Stimulated activated CD8-positive, alpha-beta memory T cell treated with anti-CD3 and anti-CD28 coated beads, Interleukin-7, amount 100 ng/mL, for 1 hour (primary cell): ENCODE results near the gene DOHH.

Experiments used
- DNase-seq, 2 donors: peaks; one replicate each; pipeline ENCODE4 v3.0.0-alpha.2; 2020; ENCODE audit warnings: low read depth in 2 of 2

Gene DOHH

DNA sequence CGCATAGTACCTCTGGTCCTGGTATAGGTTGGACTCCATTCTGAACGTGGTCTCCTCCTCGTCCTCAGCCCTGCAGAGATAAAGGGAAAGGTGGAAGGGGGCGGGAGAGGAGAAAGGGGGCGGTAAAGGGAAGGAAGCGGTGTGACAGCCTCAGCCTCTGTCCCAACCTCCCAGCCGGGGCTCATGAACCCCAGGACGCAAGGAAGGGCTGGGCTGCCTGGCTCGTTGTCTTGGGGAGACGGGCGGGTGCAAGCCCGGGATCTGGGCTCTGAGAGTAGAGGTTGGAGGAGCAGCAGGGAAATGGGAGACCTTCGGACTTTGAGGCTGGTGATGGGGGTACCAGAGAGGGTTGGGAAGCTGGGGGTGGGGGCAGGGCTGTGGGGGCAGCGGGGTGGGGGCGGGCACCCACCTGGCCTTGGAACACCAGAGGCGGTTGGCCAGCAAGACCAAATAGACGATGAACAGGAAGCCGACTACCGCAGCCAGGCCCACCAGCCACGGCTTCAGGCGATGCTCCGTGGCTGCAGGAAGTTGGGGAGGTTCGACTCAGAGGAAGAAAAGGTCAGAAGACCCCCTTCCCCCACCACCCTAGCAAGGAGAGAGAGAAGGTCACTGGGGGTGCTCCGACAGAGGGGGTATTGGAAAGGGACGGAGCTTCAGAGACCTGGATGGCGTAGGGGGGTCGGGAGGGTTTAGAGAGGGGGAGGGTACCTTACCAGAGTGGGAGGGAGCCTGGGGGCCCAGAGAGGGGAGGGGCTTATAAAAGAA lies 21.9 kb downstream of the DOHH start:
- no peak for DNase-seq

DNA sequence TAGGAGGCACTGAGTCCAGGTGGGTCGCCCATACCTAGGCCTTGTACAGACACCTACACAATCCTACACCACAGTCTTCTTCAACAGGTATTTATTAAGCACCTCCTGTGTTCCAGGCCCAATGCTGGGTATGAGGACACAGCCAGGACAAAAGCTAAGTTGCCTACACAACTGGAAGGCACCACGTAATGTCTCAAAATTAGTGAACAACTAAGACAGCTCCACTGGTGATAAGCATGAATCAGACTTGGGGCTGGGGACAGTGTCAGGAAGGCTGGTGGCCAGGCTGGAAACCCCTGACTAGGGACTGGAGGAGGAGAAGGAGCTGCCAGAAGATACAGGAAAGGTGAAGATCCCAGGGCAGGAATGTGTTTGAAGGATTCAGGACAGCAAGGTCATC lies 22.5 kb downstream of the DOHH start:
- DNase-seq = no peak

DNA sequence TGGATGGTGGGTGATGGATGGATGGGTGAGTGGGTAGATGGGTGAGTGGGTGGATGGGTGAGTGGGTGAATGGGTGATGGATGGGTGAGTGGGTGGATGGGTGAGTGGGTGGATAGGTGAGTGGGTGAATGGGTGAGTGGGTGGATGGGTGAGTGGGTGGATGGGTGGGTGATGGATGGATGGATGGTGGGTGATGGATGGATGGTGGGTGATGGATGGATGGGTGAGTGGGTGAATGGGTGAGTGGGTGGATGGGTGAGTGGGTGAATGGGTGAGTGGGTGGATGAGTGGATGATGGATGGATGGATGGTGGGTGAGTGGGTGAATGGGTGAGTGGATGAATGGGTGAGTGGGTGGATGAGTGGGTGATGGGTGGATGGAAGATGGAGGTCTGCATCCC lies 23.0 kb downstream of the DOHH start:
- DNase-seq = no peak

DNA sequence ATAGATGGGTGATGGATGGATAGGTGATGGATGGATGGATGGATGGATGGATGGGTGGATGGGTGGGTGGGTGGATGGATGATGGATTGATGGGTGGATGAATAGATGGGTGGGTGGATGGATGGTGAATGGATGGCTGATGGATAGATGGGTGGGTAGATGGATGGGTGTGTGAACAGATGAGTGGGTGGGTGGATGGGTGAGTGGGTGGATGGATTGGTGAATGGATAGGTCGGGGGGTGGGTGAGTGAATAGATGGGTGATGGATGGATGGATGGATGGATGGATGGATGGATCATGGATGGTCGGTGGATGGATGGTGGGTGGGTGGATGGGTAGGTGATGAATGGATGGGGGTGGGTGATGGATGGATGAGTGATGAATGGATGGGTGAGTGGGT lies 23.6 kb downstream of the DOHH start:
- no peak for DNase-seq

DNA sequence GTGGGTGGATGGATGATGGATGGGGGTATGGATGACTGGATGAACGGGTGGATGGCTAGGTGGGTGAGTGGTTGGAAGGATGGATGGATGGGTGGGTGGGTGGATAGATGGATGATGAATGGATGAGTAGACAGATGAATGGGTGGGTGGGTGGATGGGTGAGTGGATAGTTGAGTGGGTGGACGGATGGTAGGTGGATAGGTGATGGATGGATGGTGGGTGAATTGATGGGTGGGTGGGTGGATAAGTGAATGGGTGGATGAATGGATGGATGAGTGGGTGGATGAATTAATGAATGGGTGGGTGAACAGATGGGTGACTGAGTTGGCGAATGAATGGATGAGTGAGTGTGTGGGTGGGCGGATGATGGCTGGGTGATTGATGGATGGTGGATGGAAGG lies 25.0 kb downstream of the DOHH start:
- no peak for DNase-seq

DNA sequence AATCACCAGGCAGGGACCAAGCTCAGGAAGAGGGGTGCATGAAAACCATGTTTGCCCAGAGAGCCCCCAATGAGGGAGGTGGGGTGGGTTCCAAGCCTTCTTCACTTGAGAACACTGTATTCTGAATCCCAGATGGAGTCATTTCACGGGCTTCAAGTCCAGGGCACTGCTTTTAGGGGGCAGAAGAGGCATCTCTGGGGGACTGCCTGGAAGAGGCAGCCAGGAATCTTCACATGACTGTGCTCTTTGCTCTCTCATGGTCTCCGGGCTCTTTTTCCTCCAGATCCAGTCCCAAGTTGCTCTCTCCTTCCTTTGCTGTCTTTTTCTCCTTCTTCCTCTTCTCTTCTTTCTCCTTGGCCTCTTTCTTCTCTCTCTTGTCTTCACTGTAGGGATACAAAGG lies 25.9 kb downstream of the DOHH start:
- DNase-seq = no peak

DNA sequence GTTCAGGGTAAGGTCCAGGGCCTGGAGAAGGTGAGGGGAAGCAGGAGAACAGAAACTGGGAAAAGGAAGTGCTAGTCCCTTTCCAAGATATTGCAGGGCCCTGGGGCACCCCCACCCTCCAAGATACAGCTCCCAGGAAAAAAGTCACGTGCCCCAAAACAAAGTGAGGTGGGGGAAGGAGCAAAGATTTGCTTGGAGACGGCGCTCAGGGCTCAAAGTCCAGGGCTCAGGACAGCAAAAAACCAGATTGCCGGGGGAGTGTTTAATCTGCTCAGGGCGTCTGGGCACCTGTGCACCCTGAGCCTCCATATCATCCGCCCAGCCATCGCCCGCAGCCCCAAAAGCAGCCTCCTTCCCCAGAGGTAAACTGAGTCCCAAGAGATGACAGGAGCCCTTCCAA lies 26.5 kb downstream of the DOHH start:
- DNase-seq = no peak

DNA sequence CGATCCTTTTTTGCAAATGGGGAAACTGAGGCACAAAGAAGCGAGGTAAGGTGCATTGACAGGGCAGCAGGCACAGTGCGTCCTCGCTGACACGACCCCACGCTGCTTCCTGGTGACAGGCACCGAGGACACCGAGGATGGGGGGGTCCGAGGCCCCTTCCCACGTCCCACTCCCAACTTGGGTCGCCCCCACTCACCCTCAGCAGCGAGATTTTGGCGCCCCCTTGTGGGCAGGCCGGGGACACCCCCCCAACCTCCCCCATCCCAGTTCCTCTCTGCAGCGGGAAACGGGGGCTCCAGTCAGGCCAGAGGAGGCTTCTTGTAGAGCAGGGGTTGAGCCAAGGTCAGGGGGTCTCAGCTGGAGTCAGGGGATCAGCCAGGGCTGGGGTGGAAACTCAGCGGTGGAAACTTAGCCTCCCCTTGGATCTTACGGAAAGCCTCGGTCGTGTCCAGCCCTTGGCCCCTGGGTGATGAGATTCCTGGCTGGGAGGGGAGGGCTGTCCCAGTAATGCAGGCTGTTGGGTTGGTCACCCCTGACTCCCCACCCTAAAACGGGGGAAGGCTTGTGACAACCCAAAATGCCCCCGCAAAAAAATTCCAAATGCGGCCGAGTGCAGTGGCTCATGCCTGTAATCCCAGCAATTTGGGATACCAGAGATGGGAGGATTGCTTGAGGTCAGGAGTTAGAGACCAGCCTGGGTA lies 28.4 kb downstream of the DOHH start:
- DNase-seq = no peak

DNA sequence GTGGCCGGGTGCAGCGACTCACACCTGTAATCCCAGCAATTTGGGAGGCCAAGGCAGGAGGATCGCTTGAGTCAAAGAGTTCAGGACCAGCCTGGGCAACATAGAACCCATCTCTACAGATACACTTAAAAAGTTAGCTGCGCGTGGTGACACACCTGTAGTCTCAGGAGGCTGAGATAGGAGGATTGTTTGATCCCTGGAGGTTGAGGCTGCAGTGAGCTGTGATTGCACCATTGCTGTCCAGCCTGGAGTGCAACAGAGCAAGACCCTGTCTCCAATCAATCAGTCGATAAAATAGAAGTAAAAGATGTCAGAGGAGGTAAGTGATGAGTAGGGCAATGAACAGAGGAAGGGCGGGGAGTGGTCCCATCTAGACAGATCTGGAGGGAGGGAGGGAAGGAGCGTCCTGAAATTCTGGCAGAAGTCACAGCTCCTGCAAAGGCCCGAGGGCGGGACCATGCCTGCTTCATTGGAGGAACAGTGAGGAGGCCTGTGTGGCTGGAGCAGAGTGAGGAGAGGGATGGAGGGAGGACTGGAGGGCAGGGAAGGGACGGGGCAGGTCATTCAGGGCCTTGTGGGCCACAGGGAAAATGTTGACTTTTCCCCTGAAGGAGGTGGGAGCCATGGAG lies 29.9 kb downstream of the DOHH start:
- no peak for DNase-seq

DNA sequence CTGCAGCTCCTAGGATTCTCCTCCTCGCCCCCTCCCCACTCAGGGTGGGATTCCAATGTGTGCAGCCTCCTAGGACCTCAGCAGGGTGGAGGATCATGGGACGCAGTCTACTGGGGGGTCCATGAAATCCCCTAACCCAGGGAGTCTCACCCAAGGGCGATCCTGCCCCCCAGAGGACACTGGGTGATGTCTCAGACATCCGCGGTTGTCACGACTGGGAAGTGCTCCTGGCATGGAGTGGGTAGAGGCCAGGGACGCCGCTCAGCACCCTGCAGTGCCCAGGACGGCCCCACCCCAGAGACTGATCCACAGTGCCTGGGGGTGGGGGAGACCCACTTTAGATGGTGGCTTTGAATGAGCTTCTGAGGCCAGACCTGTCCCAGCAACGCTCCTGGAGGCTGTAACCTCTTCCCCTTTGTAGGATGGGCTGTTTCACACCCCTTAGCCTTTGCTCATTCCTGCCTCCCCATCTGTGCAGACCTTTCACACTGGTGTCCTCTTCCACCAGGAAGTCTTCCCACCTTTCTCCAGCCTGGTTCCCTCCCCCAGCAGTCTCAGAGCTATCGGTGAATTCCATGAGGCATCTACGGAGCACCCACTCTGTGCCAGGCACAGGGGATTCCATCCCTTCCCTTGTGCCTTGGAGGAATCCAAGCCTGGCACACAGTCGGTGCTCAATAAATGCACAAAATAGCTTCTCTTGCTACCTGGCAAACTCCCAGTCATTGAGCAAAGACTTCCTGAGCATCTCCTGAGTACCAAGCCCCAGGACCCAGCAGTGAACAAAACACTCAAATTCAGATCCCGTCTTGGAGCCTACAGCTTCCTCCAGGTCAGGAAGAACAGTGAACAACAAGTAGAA lies 30.6 kb downstream of the DOHH start:
- DNase-seq = no peak

DNA sequence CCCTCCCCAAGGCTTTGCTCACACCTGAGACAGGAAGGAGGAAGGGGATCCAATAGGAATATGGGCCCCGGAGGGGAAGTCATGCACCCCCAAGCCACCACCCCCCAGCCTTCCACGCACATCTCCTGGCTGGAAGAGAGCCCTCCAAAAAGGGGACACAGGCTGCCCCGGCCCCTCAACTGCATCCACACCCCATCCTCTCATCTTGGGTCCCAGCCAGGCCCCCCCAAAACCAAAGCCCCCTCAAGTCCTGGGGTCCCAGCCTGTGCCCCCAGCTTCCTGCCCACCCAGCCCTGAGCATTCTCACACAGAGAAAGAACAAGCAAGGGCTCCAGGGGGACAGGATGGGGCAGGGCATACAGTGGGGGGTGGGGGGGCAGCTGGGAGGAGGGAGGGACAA lies 32.3 kb downstream of the DOHH start:
- DNase-seq = no peak

DNA sequence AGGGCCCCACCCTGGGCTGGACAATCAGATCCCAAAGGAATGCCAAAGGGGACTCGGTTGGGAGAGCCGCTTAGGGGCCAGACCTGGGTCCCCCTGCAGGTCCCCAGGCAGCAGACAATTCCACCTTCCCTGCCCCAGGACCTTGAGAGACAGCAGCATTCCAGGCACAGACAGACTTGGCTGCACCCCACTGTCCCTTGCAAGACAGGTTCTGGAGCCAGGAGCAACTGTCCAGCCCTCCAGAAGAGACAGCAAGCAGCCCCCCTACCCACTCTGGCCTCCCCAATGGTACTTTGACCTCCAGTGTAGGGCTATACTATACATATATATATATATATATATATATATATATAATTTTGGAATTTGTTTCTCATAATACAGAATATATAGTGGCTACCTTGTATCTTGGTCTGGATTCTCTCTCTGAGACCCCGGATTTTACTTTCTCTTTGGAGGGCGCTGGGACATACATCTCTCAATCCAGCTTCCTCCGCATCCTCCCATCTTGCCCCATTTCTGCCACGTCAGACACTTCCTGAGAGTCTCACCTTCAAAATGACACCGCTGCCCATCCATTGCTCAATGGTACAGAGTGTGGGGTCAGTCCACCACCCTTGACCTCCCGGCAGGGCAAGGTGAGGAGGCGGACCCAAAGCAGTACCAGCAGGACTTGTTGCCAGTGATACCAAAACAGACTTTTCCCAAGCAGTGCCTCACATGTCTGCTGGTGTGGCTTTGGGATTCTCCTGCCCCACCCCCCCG lies 32.9 kb downstream of the DOHH start:
- DNase-seq = no peak

DNA sequence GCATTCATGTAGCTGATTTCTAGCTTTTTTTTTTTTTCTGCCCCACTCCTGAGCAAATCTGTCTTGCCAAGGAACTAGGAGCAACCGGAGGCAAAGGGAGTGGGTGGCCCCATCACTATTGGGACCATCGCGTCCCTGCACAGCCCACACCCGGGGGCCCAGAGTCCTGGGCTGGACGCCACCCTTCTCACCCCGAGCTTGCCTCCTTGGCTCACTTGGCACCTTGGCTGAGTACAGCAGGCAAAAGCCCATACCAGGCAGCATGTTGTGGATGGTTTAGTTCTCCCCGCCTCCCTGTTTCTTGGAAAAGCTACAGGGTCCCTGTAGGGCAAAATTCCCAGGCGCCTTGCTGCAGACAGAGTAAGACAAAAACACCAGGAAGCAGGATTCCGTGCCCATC lies 33.8 kb downstream of the DOHH start:
- no peak for DNase-seq

DNA sequence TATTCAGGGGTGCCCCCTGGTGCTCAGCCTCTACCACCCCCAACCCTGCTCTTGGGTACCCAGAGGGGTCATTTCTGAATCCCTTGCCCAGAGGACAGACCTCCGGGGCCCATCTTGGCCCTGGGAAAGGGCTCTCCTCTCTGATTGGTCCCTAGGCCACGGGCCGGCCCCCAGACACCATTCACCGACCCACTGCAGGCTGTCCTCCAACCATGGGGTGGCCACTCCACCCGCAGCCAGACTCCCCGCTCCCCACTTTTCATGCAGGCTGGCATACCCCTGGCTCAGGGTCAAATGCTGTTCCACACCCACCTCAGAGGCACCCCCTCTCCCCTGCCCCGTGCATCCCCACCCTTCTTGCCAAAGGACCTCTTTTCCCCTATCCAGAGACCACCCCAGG lies 34.9 kb downstream of the DOHH start:
- no peak for DNase-seq

DNA sequence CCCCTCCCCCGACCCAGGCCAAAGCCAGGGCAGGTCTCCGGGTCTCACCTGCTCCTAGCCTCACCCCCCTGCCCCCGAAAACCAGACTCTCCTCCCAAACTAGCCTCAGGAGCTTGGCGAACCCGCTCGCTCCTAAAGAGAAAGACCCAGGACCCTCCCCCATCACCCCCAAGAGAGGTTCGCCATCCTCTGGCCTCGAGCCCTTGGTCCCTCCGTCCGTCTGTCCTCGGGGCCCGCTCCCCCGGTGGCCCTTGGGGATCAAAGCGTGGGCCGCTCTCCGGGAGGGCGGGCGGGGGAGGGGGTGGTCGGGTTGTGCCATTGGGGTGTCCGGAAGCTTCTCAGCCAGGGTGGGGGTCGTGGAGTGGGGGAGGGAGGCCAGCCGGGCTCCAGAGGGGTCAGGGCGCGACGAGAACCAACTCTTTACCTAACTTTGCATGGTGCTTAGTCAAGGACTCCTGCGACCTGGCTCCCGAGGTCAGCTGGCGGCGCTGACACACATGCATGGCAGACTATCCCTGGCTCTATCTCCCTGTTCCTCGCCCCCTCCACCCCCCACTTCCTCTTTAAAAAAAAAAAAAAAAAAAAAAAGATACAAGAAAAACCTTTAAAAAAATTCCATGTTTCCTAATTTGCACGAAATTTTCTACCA lies 35.8 kb downstream of the DOHH start:
- no peak for DNase-seq

DNA sequence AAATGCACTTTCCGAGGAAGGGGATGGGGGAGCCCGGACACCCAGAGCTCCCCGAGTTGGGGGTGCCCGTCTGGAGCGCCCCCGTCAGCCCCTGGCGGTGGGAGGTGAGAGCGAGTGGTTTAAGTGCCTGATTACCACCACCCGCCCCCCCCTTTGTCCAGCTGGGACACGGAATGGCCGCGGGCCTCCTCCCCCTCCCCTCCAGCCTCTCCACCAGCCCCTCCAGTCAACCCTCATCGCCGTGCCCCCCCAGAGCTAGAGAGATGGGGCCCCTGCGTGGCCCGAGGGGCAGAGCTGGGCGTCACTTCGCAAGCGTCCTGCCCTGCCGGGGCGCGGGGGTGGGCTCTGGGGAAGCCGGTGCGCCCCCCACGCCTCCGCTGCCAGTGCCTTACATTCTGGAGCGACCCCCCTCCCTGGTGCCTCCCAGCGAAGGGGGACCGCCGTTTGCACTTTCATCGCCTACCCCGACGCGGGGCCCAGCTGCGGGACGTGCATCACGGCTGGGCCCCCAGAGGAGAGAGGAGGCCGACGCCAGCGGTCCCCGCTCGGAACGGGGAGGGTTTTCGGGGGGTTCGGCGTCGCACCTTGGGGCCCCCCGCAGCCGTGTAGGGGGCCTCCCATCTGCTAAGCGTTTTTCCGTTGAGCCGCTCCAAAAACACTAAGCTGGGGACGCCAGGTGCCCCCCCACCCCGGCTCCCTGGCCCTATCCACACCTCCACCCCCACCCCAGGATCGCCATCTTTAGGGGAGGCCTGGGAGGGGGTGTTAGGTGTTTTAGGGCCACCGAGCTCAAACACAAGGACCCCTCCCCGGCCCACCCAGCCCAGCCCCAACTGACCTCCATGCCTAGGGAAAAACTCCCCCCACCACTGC lies 36.5 kb downstream of the DOHH start:
- no peak for DNase-seq

DNA sequence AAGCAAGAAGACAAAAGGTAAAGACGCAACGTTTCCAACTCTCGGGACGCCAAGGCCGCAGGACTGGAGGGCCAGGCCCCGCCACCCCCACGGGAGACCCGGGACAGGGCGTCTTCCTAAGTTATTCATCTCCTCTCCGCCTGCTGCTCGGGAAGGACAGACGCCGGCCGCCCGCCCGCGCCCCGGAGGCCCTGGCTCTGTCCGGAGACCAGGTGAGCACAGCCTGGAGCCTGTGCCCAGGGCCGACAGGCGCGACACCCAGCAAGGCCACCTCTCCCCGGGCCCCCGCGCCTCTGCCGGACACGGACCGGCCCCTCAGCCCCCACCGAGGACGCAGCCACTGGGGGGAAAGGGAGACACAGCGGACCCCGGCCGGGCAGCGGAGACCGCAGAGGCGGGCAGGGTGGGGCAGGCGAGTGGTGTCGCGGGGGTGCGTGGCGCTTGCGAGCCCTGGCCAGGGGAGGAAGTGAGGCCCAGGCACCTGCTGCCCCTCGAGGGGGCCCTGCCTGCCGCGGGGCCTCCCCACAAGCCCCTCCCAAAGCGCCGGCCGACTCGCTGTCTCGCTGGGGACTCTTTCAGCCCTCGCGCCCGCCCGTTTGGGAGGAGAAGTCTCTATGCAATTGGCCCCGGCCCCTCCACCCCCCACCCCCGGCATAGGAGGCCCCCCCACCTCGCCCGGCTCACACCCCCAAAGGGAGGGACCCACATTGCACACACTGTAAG lies 37.3 kb downstream of the DOHH start:
- DNase-seq = no peak

DNA sequence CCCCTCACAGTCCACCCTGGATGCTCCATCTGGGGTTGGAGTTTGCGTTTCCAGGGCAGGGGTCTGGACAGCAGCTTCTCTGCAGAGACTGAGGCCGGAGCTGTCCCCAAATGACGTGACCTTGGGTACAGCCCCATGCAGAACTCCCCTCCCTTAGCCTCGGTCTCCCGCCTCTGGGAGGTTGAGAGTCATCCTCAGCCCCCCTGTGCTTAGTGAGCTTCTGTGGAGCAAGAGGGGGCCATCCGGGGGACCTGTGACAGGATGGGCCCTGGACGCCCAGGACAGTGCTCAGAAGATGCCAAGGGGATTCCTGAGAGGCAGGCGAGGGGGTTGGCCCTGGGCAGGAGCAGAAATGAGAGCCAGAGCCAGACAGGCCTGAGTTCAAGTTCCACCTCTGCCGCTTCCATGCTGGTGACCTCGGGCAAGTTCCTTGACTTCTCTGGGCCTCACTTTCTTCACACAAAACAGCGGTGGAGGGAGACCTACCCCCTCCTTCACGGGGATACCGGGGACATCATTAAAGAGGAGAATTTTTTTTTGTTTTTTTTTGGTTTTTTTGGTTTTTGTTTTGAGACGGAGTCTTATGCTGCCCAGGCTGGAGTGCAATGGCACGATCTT lies 40.4 kb downstream of the DOHH start:
- no peak for DNase-seq
